DOHH2 (cell line): ENCODE data around the gene ZNF322.

ENCODE experiments used
- H3F3A ChIP-seq: fragments of 200-600 bp; sonication (generic), shearing (Covaris generic); 2 replicates; pipeline ENCODE4 v1.6.0; 2016; ENCODE audit warnings: antibody characterized with exemption, mild to moderate bottlenecking; ENCODE audit not compliant: control insufficient read depth, insufficient read depth
- H3K27ac ChIP-seq: fragments of 200-600 bp; sonication (generic); 2 replicates; pipeline ENCODE4 v1.5.1; 2014; ENCODE audit warnings: low read depth, mild to moderate bottlenecking, low read length, moderate library complexity
- H3K27me3 ChIP-seq: fragments of 200-600 bp; sonication (generic); 2 replicates; pipeline ENCODE4 v1.6.1; 2014; ENCODE audit warnings: mild to moderate bottlenecking, low read length, mixed read lengths; ENCODE audit not compliant: control insufficient read depth
- H3K36me3 ChIP-seq: fragments of 200-600 bp; sonication (generic); 2 replicates; pipeline ENCODE4 v1.6.1; 2014; ENCODE audit warnings: mild to moderate bottlenecking, low read length, moderate library complexity, mixed read lengths; ENCODE audit not compliant: control insufficient read depth
- H3K4me1 ChIP-seq: fragments of 200-600 bp; sonication (generic); 2 replicates; pipeline ENCODE4 v1.6.1; 2014; ENCODE audit warnings: mild to moderate bottlenecking, low read length, mixed read lengths; ENCODE audit not compliant: control insufficient read depth
- H3K4me2 ChIP-seq: fragments of 200-600 bp; sonication (generic); 2 replicates; pipeline ENCODE4 v1.6.0; 2014; ENCODE audit warnings: mild to moderate bottlenecking, low read length, moderate library complexity
- H3K4me3 ChIP-seq: fragments of 200-600 bp; sonication (generic); 2 replicates; pipeline ENCODE4 v1.5.1; 2014; ENCODE audit warnings: mild to moderate bottlenecking, low read length, mixed read lengths
- H3K79me2 ChIP-seq: fragments of 200-600 bp; sonication (generic); 2 replicates; pipeline ENCODE4 v1.6.1; 2014; ENCODE audit warnings: mild to moderate bottlenecking, low read length, mixed read lengths; ENCODE audit not compliant: control insufficient read depth
- H3K9me2 ChIP-seq: fragments of 200-600 bp; sonication (generic); replicated peaks from 2 replicates; pipeline ENCODE4 v1.6.1; 2014; ENCODE audit warnings: mild to moderate bottlenecking, low read length, mixed read lengths; ENCODE audit not compliant: control insufficient read depth
- H3K9me3 ChIP-seq: fragments of 200-600 bp; sonication (generic); 2 replicates; pipeline ENCODE4 v1.6.1; 2014; ENCODE audit warnings: antibody characterized with exemption, low read length, mixed read lengths; ENCODE audit not compliant: control insufficient read depth, insufficient read depth
- H4K20me1 ChIP-seq: fragments of 200-600 bp; sonication (generic); 2 replicates; pipeline ENCODE4 v1.6.0; 2014; ENCODE audit warnings: low read depth, mild to moderate bottlenecking, antibody characterized with exemption, low read length, moderate library complexity; ENCODE audit not compliant: control insufficient read depth, insufficient read depth
- CTCF ChIP-seq: fragments of 200-600 bp; sonication (generic); IDR thresholded peaks from one replicate; pipeline ENCODE4 v1.5.1; 2014; ENCODE audit warnings: antibody characterized with exemption, mild to moderate bottlenecking, low read depth, low read length; ENCODE audit not compliant: poor library complexity, severe bottlenecking
- EZH2phosphoT487 ChIP-seq: fragments of 200-600 bp; sonication (generic); IDR thresholded peaks from 2 replicates; pipeline ENCODE4 v1.6.1; 2017; ENCODE audit warnings: borderline replicate concordance, mild to moderate bottlenecking, antibody characterized with exemption, low read length, moderate library complexity, mixed read lengths

The ZNF322 gene

DNA sequence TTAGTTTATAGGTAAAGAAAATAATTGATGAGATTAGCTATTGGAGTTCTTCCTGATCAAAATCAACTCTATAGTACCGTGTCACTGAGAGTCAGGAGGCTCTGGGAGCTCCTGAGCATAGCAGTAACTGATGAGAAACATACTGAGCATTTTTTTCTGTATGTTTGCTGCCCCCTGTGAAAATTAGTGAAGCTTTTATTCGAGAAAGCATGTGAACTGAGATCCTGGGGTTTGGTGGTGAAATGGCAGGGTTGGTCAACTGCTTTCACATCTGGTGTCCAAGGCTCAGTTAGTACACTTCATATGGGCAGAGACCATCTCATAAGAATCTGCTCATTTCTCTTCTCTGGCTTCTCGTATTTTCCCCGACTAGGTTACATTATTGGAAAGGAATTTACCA, 66.9 kb downstream of the ZNF322 start:
- H3K9me3 ChIP-seq = no peaks in the 10 kb centered on the region
- H3K27ac ChIP-seq = no peak overlapping the region
- TF ChIP-seq EZH2phosphoT487 = no peak
- TF ChIP-seq CTCF = no peak
- H3K4me3 ChIP-seq = no peak overlapping the region
- no peak overlapping the region for H3K4me2 ChIP-seq
- H4K20me1 ChIP-seq = peaks cover 3% of the 10 kb centered on the region; the same call in 1 of the 2 replicates
- H3K27me3 ChIP-seq = no peaks in the 10 kb centered on the region
- no peaks in the 10 kb centered on the region for H3K9me2 ChIP-seq
- peaks cover 7% of the 10 kb centered on the region for H3F3A ChIP-seq
- H3K79me2 ChIP-seq = peaks cover 10% of the 10 kb centered on the region
- peaks cover 7% of the 10 kb centered on the region for H3K36me3 ChIP-seq
- H3K4me1 ChIP-seq = peaks cover 16% of the 10 kb centered on the region

- no peaks in the 10 kb centered on the region for H3K36me3 ChIP-seq
- H3K27ac ChIP-seq = no peak overlapping the region
- no peaks in the 10 kb centered on the region for H4K20me1 ChIP-seq
- TF ChIP-seq CTCF = no peak
- no peak for TF ChIP-seq EZH2phosphoT487
- no peaks in the 10 kb centered on the region for H3K9me2 ChIP-seq
- peaks cover 8% of the 10 kb centered on the region; the same call in 1 of the 2 replicates for H3K27me3 ChIP-seq
- no peaks in the 10 kb centered on the region for H3K79me2 ChIP-seq
- no peaks in the 10 kb centered on the region; the same call in 1 of the 2 replicates for H3F3A ChIP-seq
- peaks cover 8% of the 10 kb centered on the region; the same call in 1 of the 2 replicates for H3K4me1 ChIP-seq
- H3K9me3 ChIP-seq = no peaks in the 10 kb centered on the region
- H3K4me3 ChIP-seq = no peak overlapping the region
- no peak overlapping the region for H3K4me2 ChIP-seq
Observed at GRCh38 chr6:26588965-26589364, 70.6 kb downstream of the ZNF322 start.
